ENCODE results near the gene IL4R.

Gene IL4R

DNA sequence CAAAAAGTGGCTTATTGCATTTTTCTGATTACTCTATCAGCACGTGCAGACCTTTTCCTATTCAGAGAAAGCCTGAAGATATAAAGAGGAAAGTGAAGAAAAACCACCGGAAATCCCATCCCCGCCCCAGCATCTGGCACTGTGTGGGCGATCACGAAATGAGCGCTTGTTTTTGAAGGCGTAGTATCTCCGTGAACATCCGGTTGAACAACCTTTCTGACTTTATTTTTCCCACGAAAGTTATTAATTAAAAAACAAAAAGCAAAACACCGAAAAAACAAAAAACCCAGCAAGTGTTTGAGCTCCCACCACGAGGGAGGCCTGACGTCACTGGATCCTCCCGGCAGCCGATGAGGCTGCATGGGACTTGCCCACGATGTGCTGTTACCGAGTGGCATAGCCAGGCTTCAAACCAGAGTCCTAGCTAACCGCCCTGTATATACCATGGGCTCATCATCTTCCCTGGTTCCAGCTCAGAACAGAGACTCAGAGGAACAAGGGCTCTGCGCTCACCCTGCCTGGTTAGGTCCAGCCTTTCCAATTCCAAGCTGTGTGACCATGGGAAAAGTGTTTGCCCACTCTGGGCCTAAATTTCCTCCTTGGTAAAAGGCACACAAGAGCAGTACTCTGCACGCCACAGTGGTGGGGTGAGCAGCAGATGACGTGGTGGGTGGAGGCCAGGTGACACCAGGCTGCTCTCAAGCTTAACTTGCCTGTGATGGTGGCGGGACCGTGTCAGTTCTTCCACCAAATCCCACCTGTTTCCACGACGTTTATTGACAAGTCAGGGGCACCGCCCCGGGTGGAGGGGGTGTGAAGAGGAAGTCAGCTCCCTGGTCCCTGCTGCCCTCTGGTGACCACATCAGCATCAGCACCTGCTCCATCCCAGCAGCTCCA lies 53.9 kb downstream of the IL4R start:
- Histone ChIP-seq H3K9me3 (no peaks in the 10 kb centered on the region), H3K36me3 (replicated peaks) (no peaks in the 10 kb centered on the region), H3K4me1 (no peaks in the 10 kb centered on the region), H3K4me3 (no peak overlapping the region), H3K27me3 (ENCODE audit: low read depth) (no peaks in the 10 kb centered on the region)
- peak; percentile 59 to 84 for DNase-seq (ENCODE audit: low spot score in 2 of 2)
- in situ Hi-C loops (cut with MboI; ENCODE audit: low sequenced_read_pairs): no loop called here

DNA sequence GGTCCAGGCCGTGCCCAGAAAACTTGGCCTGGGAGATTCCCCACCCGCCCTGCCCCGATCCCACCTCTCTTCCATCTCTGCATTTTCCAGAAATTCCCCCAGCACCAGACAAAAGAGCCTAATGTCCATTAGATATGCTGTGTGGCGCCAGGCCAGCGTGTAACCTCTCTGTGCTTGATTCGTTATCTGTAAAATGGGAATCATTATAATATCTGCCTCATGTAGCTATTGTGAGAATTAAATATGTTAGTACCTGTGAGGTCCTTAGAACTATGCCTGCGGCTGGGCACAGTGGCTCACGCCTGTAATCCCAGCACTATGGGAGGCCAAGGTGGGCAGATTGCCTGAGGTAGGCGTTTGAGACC lies 54.6 kb downstream of the IL4R start:
- H3K27me3 ChIP-seq (ENCODE audit: low read depth): no peaks in the 10 kb centered on the region
- DNase-seq (ENCODE audit: low spot score in 2 of 2): no peak
- H3K36me3 ChIP-seq (replicated peaks): no peaks in the 10 kb centered on the region
- no peak overlapping the region for H3K4me3 ChIP-seq
- in situ Hi-C loops (cut with MboI; ENCODE audit: low sequenced_read_pairs): no loop called here
- H3K9me3 ChIP-seq: no peaks in the 10 kb centered on the region
- H3K4me1 ChIP-seq: no peaks in the 10 kb centered on the region

DNA sequence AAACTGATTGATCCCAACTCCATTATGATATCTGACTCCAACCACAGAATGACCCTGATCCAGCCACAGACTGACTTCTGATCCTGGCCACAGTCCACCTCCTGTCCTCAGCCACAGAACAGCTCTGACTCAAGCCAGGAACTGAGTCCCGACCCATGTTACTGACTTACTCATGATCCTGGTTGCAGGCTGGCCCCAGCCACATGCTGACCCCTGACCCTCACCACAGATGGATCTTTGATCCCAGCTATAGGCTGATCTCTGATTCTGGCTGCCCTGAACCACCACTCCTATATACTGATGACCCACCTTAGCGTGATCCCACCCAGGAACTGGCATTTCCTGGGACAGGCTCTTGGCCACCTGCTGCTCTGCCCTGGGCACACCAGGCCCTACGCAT lies 56.0 kb downstream of the IL4R start:
- Histone ChIP-seq H3K4me1 (no peaks in the 10 kb centered on the region), H3K36me3 (replicated peaks) (no peaks in the 10 kb centered on the region), H3K9me3 (no peaks in the 10 kb centered on the region), H3K27me3 (ENCODE audit: low read depth) (no peaks in the 10 kb centered on the region), H3K4me3 (no peak overlapping the region)
- in situ Hi-C loops (cut with MboI; ENCODE audit: low sequenced_read_pairs): loop anchor here (10.0 kb wide), 1 partner anchor 195 kb away; no protein-coding TSS in a partner anchor
- DNase-seq (ENCODE audit: low spot score in 2 of 2): no peak

DNA sequence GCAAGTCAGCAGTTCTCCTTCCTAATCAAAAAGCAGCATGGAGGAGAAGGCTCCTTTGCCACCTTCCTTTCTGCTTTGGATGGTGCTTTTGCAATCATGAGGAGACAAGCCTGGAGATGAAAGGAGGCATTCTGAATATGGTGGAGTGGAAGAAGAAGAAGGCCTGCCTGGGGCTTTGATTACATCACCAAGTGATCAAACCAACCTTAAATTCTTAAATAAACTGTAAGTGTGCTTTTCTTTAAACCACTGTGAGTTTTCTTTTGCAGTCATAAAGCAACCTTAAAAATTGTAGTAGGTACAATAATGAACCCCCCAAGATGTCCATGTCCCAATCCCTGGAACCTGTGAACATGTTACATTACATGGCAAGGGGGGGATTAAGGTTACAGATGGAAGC lies 56.5 kb downstream of the IL4R start:
- Histone ChIP-seq H3K36me3 (replicated peaks) (no peaks in the 10 kb centered on the region), H3K27me3 (ENCODE audit: low read depth) (no peaks in the 10 kb centered on the region), H3K4me3 (no peak overlapping the region), H3K4me1 (no peaks in the 10 kb centered on the region), H3K9me3 (no peaks in the 10 kb centered on the region)
- DNase-seq (ENCODE audit: low spot score in 2 of 2): no peak
- in situ Hi-C loops (cut with MboI; ENCODE audit: low sequenced_read_pairs): loop anchor here (10.0 kb wide), 1 partner anchor 196 kb away; no protein-coding TSS in a partner anchor

DNA sequence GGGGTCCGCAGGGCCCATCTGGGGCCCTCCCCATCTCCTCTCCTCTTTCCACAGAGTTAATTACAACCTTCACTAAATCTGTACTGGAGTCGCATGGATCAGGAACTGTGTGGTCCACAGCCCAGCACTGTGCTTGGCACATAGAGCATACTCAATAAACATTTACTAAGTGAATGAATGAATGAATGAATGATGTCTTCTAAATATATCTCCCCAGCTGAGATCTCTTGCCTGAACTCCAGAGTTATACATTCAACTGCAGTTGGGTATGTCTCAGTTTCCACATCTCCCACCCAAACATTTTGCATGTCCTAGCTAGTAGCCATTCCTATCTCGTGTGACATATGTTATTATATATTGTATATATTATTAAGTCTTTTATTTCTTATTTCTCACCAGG lies 59.5 kb downstream of the IL4R start:
- in situ Hi-C loops (cut with MboI; ENCODE audit: low sequenced_read_pairs): loop anchor here (10.0 kb wide), 1 partner anchor 199 kb away; no protein-coding TSS in a partner anchor
- Histone ChIP-seq H3K4me3 (no peak overlapping the region), H3K27me3 (ENCODE audit: low read depth) (no peaks in the 10 kb centered on the region), H3K9me3 (no peaks in the 10 kb centered on the region), H3K36me3 (replicated peaks) (no peaks in the 10 kb centered on the region), H3K4me1 (no peaks in the 10 kb centered on the region)
- no peak for DNase-seq (ENCODE audit: low spot score in 2 of 2)

DNA sequence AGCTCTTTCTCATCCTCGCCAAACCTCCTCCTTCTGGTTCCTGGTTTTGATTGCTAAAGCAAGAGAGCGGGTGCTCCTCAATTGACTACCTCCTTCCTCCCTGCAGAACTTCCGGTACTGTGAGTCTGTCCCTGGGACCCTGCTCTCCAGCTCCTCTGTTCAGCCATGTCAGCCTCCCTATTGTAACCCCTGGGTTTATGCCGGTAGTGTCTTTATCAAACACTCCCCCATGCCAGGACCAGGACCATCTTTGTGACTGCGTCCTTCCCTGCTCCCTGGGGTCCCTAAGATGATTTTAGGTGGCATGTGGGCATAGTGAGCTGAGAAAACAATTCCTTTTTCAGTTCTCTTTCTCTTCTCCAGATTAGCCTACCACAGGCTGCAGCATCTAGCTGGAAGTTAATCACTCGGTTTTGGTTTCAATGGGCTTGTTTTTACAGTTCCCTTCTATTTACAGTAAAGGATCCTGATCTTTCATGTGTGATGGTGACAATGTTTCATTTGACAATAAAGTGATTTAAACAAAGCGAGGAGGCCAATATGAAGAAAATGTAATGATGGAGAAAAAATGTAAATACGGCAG lies 60.5 kb downstream of the IL4R start:
- Histone ChIP-seq H3K36me3 (replicated peaks) (no peaks in the 10 kb centered on the region), H3K27me3 (ENCODE audit: low read depth) (no peaks in the 10 kb centered on the region), H3K4me1 (no peaks in the 10 kb centered on the region), H3K4me3 (no peak overlapping the region), H3K9me3 (no peaks in the 10 kb centered on the region)
- DNase-seq (ENCODE audit: low spot score in 2 of 2): no peak
- in situ Hi-C loops (cut with MboI; ENCODE audit: low sequenced_read_pairs): loop anchor here (10.0 kb wide), 1 partner anchor 200 kb away; no protein-coding TSS in a partner anchor

DNA sequence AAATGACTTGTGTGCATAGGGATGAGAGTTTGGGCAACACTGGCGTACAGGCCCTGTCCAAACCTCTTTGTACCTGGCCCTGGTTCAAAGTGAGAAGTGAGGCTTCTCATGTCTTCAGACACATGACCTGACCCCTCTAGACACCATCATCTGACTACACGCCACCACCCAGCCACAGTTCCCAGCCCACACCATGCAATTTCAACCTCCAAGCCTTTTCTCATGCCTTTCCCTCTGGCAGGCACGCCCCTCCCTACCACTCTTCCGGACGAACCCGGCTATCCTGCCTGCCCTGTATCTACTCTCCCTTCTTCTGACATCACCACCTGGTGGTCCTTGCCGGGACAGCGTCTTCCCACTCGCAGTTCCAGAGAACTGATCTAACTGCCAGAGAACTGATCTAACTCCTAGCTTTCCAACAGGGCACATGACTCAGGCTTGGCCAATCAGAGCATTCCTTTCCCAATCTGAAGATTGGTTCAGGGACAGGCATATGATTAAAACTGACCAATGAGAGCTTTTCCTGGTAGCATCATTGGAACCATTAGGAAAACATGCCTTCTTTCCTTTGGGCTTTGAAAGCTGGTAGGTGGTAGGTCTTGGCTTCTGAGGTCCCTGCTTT lies 61.1 kb downstream of the IL4R start:
- H3K36me3 ChIP-seq (replicated peaks): no peaks in the 10 kb centered on the region
- DNase-seq (ENCODE audit: low spot score in 2 of 2): peak; percentile 52 to 86

DNA sequence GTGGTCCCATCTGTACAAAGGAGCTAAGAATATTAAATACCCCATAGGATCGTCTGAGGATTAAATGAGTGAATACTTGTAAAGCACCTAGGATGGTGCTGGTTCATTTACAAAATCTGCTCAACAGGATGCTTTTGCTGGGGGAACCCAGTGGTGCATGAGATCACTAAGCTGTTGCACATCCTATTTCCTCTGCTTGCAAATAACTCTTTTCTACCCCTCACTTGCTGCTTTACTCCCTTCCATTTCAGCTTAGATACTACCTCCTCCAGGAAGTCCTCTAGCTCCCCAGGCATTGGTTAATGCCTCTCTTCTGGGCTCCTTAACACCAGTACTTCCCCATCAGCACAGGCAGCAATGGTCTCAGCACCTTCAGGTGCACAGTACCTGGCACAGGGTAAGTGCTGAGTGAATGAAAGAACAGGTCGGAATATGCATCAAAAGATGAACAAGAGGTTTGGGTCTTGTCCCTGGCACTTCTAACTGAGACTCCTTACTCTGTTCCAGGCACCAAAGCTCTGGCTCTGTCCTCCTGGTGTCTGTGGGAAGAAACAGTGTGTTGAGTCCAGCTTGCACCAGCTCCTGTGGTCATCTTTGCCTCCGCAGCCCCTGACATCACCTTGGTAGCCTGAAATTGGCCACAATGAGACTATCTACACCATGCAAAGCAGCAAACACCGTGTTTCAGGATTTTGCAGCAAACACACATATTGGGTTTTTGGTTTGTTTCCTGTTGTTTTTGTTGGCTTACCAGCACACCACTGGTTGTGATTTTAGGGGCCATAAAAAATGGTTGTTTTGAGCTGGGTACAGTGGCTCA lies 64.1 kb downstream of the IL4R start:
- Histone ChIP-seq H3K4me1 (no peaks in the 10 kb centered on the region), H3K4me3 (no peak overlapping the region), H3K27me3 (ENCODE audit: low read depth) (no peaks in the 10 kb centered on the region), H3K9me3 (no peaks in the 10 kb centered on the region), H3K36me3 (replicated peaks) (no peaks in the 10 kb centered on the region)
- in situ Hi-C loops (cut with MboI; ENCODE audit: low sequenced_read_pairs): loop anchor here (10.0 kb wide), 1 partner anchor 203 kb away; no protein-coding TSS in a partner anchor
- DNase-seq (ENCODE audit: low spot score in 2 of 2): no peak

More for the DNA sequence above, 61.1 kb downstream of the IL4R start:
- no peak overlapping the region for H3K4me3 ChIP-seq
- in situ Hi-C loops (cut with MboI; ENCODE audit: low sequenced_read_pairs): loop anchor here (10.0 kb wide), 1 partner anchor 200 kb away; no protein-coding TSS in a partner anchor
- H3K4me1 ChIP-seq: no peaks in the 10 kb centered on the region
- H3K9me3 ChIP-seq: no peaks in the 10 kb centered on the region
- no peaks in the 10 kb centered on the region for H3K27me3 ChIP-seq (ENCODE audit: low read depth)

DNA sequence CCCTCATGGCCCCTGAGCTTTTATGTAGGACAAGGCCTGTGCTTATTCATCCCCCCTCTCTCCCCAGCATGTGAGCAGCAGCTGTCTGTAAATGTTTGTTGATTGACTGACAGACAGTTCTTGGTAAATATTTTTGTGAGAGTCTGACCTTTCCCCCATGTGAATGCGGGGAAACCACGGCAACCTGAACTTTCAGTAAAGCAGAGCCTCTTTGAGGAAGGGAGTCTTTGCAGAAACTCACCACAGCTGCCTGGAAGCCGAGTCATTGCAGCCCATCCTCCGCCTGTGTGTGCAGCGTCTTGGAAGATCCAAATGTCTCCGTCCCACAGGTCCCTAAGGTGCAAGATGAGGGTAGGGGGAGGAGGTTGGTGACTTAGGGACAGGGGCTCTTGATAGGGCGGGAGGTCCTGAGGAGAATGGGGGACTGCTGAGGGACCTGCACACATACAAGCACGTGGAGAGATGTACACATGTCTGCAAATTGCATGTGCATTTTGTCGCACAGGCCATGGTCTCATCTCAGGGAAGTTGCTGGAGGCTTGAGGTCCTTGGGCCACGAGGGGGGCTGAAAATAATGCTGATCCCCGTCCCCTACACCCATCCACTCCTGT lies 65.2 kb downstream of the IL4R start:
- in situ Hi-C loops (cut with MboI; ENCODE audit: low sequenced_read_pairs): loop anchor here (10.0 kb wide), 1 partner anchor 204 kb away; no protein-coding TSS in a partner anchor
- Histone ChIP-seq H3K9me3 (no peaks in the 10 kb centered on the region), H3K4me3 (no peak overlapping the region), H3K27me3 (ENCODE audit: low read depth) (no peaks in the 10 kb centered on the region; the same call in 1 of the 2 replicates), H3K36me3 (replicated peaks) (no peaks in the 10 kb centered on the region), H3K4me1 (no peaks in the 10 kb centered on the region)
- no peak for DNase-seq (ENCODE audit: low spot score in 2 of 2)

DNA sequence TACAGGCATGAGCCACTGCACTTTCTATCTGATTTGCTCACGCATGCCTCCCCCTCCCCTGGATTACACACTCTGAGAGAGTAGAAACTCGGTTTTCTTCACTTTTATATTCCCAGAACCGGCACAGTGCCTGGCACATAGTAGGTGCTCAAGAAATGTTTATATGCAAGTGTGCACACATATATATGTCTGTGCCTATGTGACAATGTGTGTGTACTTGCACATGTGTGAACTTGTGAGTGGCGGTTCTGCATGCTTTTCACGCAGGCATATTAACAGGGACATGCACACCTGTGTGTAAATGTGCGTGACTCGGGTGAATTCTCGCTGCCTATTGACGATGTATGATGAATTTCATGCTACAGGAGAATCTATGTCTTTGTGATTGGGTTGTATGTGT lies 66.1 kb downstream of the IL4R start:
- Histone ChIP-seq H3K4me1 (no peaks in the 10 kb centered on the region), H3K4me3 (no peak overlapping the region), H3K36me3 (replicated peaks) (no peaks in the 10 kb centered on the region), H3K27me3 (ENCODE audit: low read depth) (no peaks in the 10 kb centered on the region; the same call in 1 of the 2 replicates), H3K9me3 (no peaks in the 10 kb centered on the region)
- DNase-seq (ENCODE audit: low spot score in 2 of 2): no peak
- in situ Hi-C loops (cut with MboI; ENCODE audit: low sequenced_read_pairs): loop anchor here (10.0 kb wide), 1 partner anchor 205 kb away; no protein-coding TSS in a partner anchor

DNA sequence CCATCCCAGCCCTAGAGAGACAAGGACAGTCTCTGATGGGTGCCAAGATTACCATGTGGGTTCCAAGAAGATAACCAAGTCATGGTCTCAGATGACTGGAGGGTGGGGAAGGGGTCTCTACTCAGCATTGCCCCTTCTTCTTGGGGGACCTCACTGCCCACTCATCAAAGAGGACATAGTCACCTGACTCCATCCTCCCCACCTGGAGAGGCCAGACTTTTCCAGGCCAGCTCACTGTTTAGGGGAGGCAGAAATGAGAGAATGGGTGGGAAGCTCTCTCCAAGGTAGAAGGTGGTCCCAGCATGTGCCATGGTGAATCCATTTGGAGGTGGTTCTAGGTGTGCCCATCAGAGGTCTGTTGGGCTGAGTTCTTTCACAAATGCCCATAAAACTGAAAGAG lies 67.5 kb downstream of the IL4R start:
- H3K27me3 ChIP-seq (ENCODE audit: low read depth): no peaks in the 10 kb centered on the region; the same call in 1 of the 2 replicates

DNA sequence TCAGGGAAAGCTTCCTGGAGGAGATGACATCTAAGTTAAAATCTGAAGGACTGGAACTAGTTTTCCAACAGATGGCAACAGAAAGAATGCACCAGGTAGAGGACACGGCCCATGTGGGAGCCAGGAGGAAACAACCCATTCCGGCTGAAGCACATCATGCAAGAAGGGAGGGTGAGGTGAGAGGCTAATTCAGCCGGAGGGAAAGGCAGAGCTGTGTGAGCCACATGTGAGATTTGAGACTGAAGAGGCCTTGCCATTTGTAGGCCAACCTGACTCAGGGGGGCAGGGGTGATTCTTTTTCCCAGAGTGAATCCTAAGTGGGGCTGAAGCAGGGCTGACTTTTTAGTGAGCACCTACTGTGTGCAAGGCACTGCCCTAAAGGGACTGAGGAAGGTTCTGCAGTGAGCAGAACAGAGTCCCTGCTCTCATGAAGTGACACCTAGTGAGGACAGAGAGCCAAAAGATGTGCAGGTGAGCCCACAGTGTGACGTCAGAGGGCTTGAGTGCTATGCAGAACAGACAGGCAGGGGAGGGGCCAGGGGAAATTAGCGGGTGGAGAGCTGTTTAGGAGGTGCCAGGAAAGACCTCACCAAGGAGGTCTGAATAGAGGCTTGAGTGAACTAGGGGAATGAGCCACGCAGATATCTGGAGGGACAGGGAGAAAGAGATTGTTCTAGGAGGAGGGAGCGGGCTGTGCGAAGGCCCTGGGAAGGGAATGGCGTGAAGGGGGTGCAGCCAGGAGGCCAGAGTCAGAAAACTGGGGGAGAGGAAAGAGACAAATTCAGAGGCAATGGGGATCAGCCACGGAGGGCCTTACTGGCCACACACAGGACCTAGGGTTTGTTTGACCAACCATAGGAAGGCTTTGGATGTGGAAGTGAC lies 68.4 kb downstream of the IL4R start:
- Histone ChIP-seq H3K36me3 (replicated peaks) (no peaks in the 10 kb centered on the region), H3K4me1 (no peaks in the 10 kb centered on the region), H3K9me3 (no peaks in the 10 kb centered on the region), H3K4me3 (no peak overlapping the region), H3K27me3 (ENCODE audit: low read depth) (no peaks in the 10 kb centered on the region; the same call in 1 of the 2 replicates)
- DNase-seq (ENCODE audit: low spot score in 2 of 2): no peak
- in situ Hi-C loops (cut with MboI; ENCODE audit: low sequenced_read_pairs): no loop called here

More for the DNA sequence above, 67.5 kb downstream of the IL4R start:
- no peak for DNase-seq (ENCODE audit: low spot score in 2 of 2)
- H3K9me3 ChIP-seq: no peaks in the 10 kb centered on the region
- H3K4me1 ChIP-seq: no peaks in the 10 kb centered on the region
- H3K36me3 ChIP-seq (replicated peaks): no peaks in the 10 kb centered on the region
- in situ Hi-C loops (cut with MboI; ENCODE audit: low sequenced_read_pairs): no loop called here
- H3K4me3 ChIP-seq: no peak overlapping the region

Data from HAP-1 (cell line).